ENCODE data around the gene TTC7B.

TTC7B gene

DNA sequence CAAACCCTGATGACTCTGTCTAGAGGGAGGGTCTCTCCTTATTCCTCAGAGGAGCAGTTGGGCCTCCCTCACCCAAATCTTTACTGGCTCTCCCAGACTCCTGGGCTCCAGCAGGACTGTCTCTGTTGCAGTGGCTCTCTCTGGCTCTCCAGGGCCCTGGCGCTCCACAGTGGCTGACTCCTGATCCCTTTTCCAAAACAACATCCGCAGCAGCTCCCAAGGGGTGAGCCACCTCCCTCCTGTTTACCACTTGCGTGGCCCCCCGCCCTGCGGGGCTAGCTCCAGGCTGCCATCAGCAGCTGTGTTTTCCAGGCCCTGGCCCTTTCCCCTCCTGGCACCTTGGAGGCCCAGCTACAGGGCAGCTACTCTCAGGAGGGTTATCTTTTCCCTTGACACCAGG is 295.9 kb downstream of the TTC7B start:
- DNase-seq, result no peak

DNA sequence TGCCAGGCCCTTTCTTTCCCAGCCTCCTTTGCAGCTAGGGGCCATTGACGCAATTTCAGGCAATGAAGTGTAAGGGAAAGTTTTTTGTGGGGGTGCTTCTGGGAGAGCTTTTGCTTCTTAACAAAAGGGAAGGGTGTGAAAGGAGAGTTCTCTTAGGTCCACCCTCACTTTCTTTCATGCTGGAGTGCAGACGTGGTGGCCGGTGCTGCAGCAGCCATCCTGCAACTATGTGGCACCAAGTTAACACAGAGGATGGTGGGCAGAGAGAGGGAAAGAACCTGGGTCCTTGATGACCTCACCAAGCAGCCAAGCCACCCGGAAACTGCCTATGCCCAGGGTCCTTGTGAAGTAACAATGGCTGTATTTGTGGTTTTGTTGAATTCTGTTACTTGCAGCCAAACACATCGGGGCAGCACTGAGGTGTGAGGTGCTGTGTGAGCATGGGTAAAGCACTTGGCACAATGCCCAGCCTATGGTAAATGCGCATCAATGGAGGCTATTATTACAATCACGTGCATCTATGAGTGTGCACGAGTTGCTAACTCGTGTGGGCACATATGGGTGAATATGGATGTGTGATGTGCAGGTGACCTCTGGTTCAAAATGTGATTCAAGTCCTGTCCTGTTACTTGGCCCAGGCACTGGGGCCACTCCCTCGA is 296.8 kb downstream of the TTC7B start:
- DNase-seq, result no peak

DNA sequence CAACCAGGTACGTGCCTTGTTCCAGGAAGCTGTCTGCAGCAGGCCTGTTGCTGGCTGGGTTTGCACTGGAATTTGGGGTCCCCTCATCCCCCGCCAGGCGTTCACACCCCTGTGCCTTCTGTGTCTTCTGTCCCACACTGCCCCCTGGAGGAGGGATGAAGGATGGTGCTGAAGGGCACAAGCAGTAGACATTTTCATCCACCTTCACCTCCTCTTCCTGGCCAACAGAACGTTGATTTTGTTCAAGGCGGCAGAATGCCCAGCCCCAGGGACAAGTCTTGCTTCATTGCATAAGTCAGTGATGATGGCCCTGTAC is 297.3 kb downstream of the TTC7B start:
- DNase-seq, result no peak

DNA sequence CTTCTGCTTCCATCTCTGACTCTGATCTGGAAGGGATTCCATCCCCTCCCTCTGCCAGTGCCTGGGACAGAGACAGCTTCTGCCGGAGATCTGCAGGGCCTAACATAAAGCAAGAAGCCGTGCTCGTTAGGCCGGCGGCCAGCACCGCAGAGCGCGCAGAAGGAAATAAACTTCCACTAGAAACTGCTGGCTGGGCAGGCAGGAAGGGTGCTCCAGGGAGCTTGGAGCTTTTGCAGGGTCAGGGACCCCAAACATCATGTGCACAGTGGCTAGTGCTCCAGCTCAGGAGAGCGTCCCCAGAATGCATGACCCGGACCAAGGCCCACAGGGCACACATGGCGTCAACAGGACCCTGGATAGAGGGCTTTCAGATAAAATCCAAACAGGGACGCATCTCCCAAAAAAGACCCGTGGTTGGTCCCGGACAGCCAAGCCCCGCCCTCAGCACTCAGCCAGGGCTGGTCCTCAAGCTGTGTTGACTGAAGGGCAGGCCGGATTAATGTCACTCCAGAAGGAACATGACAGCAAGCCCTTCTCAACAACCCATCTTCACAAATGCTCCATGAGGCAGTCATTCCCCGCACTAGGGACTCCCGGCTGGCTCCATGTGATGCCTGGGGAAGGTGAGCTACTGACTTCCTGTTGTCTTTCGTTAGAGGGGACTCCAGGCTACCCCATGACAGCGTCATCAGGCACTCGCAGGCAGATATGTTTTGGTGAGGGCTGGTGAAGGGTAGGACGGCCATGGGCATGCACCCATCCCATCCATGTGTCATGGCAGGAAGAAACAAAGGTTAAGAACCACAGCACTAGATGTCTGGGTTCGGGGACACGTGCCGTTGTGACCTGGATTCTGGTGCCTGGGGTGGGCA is 297.9 kb downstream of the TTC7B start:
- no peak for DNase-seq

DNA sequence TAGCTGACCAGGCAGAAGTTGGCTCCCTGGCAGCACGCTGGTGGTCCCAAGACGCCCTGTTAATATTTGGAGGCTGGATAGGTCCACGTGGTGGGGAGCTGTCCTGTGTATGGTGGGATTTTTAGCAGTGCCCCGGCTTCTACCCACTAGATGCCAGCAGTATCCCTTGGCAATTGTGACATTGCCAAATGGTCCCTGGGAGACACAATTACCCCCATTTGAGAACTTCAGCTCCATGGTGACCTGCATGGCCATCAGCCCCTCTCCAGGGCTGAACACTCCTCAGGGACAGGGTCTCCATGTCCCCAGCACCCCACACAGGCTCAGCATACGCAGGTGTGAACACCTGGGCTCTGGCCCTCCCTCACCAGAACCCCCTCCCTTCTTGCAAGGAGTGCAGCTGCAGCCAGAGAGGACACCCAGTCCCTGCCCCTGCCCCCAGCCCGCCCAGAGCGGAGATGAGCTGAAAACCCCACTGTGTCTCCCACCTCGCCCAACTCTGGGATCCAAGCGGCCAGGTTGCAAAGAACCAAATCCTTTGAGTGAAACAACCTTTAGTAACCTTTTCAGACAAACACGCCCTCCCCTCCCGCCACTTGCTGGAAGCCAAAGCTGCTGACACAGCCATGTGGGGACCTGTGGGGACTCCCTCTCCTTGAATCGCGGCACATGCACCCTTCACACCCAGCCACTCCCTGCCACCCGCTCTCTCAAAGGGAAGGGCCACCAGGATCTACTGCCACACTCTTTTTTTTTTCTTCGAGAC is 299.0 kb downstream of the TTC7B start:
- peak; percentile 35 for DNase-seq

DNA sequence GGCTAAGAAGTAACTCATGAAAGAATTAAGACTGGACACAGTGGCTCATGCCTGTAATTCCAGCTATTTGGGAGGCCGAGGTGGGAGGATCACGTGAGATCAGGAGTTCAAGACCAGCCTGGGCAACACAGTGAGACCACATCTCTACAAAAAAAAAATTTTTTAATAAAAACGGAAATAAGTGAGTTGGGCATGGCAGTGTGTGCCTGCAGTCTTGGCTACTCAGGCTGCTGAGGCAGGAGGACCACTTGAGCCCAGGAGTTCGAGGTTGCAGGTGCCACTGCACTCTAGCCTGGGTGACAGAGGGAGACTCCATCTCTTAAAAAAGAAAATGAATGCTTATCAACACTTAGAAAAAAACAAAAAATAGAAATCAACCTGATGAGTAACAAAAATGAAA is 301.7 kb downstream of the TTC7B start:
- no peak for DNase-seq

DNA sequence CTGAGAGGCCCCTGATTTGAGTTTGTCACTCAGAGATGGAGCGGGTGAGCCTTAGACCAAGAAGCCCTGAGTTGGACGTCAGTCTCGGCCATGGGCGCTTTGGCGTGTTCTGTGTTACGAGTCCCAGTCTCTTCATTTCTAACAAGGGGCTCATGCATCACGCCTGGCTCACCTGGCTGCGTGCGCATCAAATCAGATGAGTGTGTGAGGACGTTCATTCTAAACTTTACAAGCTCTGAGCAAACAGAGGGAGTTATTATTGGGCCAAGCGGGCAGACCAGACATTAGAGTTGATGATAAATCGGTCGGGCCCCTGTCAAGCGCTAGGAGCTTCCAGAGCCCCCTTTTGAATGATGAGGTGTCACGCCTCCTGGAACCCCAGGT is 302.2 kb downstream of the TTC7B start:
- DNase-seq, result no peak

DNA sequence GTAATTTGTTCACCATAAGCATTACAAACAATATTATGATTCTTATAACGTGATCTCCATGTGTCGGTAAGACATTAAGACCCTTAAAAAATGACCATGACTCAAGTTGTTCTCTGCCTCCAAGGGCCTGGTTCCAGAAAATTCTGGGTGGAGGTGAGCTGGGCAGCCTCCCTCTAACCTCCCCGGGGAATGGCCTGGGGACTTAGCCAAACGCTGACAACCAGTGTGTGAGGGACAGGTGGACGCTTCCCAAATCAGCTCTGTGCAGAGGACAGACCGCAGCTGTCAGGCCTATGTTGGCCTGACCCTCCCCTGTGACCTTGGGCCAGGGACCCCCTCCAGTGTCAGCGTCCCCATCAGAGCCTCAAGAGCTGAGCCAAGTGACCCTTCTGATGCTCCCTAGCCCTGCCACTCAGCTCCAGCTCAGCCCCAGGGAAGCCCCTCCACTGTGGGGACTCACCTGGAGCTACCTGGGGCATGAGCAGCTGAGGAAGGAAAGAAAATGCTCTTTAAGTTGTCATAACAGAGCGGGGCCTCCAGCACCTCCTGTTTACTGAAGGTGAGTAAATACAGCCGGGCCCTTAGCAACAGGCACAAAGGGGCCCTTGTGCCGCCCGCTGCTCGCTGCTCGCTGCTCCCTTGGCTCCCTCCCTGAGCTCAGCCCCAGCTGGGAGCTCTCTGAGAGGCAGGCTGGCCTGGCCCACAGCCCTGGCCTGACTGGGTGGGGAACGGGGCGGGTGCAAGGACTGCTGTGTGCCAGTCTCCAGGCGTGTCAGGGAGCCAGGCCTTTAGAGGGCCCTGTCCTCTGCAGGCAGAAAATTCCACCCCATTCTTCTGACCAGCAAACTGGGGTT is 302.8 kb downstream of the TTC7B start:
- peak; percentile 94 for DNase-seq

DNA sequence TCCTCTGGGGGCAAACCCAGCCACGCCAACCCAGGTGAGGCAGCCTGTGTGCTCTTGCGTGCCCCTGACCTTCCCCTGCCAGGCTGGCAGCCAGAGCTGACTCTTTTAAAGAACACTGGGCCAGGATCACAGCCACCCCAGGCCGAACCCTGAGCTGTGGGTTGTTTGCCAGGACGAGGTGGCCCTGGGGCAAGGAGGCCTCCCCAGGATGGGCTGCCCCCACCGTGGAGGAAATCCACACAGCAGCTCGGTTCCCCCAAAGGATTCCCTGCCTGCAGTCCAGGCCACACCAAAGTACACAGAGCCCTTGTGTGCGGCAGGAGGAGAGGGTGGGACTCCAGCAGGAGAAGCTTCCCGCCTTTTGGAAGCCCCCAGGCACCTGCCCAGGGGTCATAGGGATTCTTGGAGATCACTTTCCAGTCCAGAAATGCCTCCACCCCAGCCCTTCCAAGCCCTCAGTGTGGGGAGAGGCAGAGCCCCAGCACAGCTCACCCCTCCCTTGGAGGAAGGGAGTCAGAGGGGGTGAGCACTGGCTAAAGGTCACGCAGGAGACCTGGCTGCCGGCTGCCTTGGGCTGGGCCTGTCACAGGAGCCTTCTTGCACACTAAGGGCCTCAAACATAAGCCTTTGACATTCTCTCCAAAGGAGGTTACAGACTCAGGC is 303.8 kb downstream of the TTC7B start:
- no peak for DNase-seq

DNA sequence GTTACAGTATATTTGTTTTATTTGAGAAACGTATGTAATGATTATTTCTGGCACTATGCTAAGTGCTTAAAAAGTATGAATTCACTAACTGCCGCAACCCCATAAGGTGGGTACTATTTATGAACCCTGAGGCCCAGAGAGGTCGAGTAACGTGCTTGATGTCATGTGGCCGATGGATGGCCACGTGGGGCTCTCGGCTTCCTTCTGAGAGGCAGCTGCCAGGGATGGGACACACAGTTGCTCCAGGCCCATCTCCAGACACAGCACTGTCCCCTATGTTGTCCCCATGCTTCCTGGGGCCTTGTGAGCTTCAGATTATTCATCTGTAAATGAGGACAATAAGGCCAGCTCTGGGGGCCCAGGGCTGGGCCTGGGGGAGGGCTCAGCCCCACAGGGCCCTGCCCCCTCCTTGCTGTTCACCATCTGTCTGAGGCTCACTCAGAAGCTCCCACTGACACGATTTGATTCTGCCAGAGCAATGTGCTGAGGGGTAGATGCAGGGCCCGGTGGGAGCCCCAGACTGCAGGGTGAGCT is 304.4 kb downstream of the TTC7B start:
- no peak for DNase-seq

DNA sequence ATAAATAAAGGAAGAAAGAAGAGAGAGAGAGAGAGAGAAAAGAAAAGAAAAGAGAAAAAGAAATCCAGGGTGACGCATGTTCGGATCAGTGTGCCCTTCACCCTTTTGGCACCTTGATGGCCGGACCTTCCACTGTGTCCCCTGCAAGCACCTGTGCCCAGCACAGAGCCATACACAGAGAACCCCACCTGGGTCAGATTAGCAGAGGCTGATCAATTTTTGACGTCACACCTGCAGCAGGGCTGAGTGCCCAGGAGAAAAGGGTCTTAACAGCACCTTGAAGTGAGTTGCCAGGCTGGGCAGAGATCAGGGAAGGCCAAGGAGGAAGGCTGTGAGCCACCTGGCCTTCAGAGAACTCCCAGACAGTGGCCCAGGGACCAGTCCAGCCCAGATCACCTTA is 305.0 kb downstream of the TTC7B start:
- no peak for DNase-seq

DNA sequence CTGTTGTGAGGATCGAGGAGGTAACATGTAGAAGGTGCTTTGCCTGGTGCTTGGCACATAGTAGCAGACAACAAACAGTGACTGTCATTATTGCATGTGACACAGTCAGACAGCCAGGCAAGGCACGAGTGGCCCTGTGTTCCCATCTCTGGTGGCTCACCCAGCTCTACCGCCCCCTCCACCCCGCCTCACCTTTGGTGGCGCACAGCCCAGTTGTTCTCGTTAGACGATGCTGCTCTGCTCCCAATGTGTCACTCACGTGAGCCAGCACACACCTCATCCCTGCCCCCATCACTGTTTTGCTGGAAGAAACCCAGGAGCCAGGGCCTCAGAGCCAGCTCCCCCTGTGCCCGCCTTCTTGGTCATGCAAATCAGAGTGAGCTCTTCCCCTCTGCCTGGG is 306.1 kb downstream of the TTC7B start:
- peak; percentile 83 for DNase-seq

DNA sequence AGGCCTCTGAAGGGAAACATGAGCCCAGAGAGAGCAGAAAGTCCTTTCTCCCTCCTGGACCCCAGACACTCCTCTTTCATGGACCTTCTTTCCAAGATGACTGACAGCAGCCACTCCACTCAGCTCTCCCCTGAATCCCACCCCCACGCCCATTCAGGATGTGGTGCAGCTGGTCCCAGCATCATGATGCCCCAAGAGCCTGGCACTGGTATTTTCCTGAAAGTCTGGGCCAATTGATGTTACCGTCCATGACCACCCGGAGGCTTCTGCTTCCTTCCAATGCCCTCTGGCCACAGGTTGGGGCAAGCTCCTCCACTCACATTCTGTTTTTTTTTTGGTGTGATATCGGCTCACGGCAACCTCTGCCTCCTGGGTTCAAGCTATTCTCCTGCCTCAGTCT is 306.8 kb downstream of the TTC7B start:
- DNase-seq, result no peak

DNA sequence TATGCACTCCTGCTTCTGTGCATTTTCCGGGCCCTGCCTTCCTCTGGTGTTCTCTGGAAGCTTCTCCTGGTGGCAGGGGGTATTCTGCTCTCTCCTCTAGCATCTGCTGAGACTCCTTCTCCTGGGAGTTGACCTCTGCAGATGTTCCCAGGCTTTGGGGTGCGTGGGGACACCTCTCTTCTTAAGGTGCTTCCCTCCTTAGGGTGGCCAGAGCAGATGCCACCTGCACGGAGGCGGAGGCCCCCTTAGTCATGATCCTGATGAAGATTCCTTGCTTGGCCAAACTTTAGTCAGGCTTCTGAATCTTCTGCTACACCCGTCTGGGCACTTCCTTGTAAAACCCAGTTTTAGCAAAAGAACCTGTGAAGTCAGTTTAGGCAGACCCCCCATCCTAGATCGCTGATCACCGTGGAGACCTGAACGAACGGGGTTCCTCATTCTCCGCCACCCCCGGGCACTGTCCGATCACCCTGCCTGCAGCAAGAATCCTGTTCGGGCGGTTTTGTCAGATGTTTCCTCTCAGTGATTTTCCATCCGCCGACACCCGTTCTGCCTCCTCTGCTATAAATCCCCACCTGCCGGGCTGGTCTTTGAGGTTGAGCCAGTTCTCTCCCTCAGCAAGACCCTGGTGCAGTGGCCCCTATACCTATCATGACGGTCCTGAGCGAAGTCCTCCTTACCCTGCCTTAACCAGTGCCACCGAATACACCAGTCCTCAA is 307.5 kb downstream of the TTC7B start:
- no peak for DNase-seq

DNA sequence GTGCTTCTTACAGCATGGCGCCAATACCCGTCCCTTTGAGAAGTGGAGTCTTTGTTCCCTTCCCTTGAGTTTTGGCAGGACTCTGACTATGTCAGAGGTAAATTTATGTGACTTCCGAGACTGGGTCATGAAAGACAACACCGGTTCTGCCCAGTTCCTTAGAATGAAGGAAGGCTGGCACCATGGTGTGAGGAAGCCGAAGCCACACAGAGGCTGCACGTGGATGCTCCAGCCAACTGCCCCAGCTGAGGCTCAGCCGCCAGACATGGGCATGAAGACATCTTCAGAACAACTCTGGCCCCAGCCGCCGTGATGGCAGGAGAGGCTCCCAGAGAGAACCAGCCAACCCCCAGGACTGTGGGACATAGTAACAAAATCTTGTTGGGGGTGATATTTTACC is 308.2 kb downstream of the TTC7B start:
- DNase-seq, result no peak

DNA sequence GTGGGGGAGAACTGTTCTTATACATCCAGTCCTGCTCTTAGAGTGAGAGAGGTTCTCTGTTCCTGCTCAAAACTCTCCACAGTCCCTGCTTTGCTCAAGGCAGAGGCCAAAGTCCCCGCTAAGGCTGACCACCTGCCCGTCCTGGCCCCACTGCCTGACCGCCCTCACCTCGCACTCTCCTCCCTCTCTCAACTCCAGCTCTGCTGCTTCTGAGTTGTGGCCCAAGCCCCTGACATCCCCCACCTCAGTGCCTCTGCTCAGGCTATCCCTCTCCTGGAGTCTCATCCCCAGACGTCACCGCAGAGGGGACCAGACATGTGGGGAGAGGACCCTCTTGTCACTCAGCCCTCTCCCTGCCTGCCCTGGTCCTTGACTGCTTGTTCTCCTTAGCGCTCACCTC is 308.8 kb downstream of the TTC7B start:
- no peak for DNase-seq

DNA sequence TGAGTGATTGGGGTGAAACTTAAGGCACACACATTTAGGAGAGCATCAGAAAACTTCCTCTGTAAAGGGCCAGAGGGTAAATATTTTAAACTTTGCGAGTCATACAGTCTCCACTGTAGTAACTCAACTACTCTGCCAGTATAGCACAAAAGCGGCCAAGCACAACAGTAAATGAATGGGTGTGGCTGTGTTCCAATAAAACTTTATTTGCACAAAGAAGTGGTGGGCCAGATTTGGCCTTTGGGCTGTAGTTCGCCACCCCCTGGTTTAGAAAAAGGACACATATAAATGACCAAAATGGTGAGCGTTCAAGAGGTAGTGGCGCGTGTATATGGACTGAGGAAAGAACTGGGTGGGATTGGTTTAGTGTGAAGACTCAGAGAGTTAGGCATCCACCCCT is 309.5 kb downstream of the TTC7B start:
- DNase-seq, result no peak

DNA sequence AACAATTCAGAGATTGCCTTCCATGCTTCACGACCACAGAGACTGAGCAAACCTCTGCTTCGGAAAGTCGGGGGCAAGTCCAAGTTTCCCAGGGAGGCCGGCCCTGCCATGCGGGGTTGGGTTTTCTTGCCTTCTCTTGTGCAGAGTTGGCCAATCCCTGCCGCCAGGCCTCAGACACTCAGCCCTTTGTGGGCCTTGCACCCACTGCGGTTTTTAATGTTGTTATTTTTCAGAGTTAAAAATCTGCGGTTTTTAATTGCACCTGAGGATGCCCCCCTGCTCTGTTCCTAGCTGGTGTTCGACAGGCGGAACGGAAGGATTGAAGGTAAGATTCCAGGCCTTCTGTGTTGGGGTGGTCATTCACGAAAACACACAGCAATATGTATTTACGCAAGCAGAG is 310.7 kb downstream of the TTC7B start:
- no peak for DNase-seq

DNA sequence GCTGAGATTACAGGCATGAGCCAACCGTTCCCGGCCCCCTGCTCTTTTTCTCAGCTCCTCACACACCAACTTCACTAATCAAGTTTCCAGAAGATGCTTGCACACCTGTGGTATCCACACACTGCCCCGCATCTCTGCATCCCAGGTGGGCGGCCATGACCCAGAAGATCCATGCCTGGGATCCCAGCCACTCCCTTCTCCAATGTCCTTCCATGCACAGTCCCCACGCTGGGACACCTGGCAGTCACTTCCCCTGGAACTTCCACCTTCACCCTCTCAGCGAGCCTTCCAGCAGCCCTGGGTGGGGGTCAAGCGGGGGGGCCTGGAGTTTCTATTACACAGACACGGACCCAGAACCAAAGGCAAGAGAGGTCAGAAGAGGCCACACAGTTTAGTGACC is 311.6 kb downstream of the TTC7B start:
- no peak for DNase-seq

DNA sequence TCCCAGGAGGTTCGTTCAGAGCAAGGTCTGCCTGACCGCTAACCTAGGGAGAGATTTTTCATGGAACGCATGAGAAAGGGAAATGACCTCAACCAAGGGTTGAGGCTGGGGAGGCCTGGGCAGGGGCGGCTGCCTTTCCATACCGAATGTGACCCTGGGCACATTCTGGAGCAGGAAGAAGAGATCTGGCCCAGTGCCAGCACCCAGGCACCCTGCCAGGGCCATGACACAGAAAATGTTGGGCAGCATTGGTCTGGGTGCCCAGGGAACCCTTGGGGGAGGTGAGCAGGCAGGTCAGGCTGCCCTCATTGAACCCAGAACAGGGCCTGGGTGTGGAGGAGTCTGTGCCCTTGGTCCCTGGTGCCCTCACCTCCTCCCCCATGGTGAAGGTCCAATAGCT is 312.6 kb downstream of the TTC7B start:
- DNase-seq, result peak; percentile 40

DNA sequence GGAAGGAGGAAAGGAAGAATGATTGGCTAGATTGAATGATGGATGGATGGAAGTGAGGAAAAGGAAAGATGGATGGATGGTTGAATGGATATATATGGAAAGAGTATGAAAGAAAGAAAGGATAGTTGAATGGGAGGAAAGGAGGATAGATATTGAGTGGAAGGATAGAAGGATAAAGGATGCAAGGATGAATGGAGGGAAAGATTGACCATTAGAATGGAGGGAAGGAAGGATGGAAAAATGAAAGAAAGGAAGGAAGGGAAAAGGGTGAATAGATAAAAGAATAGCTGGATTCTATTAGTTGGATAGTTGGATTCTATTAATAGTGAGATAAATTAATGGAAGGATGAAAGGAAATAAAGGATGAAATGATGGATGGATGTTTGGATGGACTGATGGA is 313.5 kb downstream of the TTC7B start:
- DNase-seq, result no peak
